Keratinocyte (primary cell): Measurements from ENCODE around the gene DMBX1. TPM values are rescaled to one million over a fixed set of nuclear protein-coding genes. Genes with fewer than 3 reads are reported as not detected.

ENCODE experiments used
- DNase-seq: peaks from one replicate; pipeline ENCODE4 v3.0.0-alpha.2; 2011; ENCODE audit warnings: low read depth, missing footprints, low spot score
- FAIRE-seq: peaks from 2 replicates; lab custom pipeline; 2011; peaks lifted over from hg19 to GRCh38; lab: Jason Lieb, UNC
- H2AFZ ChIP-seq: 2 replicates; pipeline ENCODE4 v1.6.0; 2012; ENCODE audit warnings: low read length, control low read depth, inconsistent platforms; ENCODE audit not compliant: control insufficient read depth
- H3K27ac ChIP-seq: 2 replicates; pipeline ENCODE4 v1.5.1; 2011; ENCODE audit warnings: low read length; ENCODE audit not compliant: control insufficient read depth, insufficient read depth
- H3K27me3 ChIP-seq: 3 replicates; pipeline ENCODE4 v1.6.0; 2011; ENCODE audit warnings: low read length; ENCODE audit not compliant: control insufficient read depth, insufficient read depth; ENCODE audit errors: extremely low read depth
- H3K36me3 ChIP-seq, 2 experiments: 2 replicates in 1 of 2; 3 replicates in 1 of 2; pipeline ENCODE4 v1.5.1; 2011; ENCODE audit warnings: low read length in 2 of 2, mild to moderate bottlenecking in 1 of 2; ENCODE audit not compliant: control insufficient read depth in 2 of 2, insufficient read depth in 2 of 2; ENCODE audit errors: extremely low read depth in 1 of 2
- H3K4me1 ChIP-seq: 3 replicates; pipeline ENCODE4 v1.5.1; 2011; ENCODE audit warnings: low read length; ENCODE audit not compliant: control insufficient read depth, insufficient read depth; ENCODE audit errors: extremely low read depth
- H3K4me2 ChIP-seq: 3 replicates; pipeline ENCODE4 v1.6.0; 2011; ENCODE audit warnings: low read depth, low read length; ENCODE audit not compliant: control insufficient read depth, insufficient read depth; ENCODE audit errors: extremely low read depth
- H3K4me3 ChIP-seq, 3 experiments: fragments of 200-600 bp in 1 of 3; sonication (generic) in 1 of 3; 2 replicates in 2 of 3; 3 replicates in 1 of 3; pipeline ENCODE4 v1.5.1; 2011 to 2016; ENCODE audit warnings: low read length in 3 of 3, mild to moderate bottlenecking in 3 of 3, control low read depth in 2 of 3, inconsistent platforms in 1 of 3, low read depth in 1 of 3, mixed read lengths in 1 of 3, mixed run types in 1 of 3, moderate library complexity in 1 of 3; ENCODE audit not compliant: control insufficient read depth in 2 of 3, insufficient read depth in 2 of 3; ENCODE audit errors: extremely low read depth in 1 of 3
- H3K79me2 ChIP-seq: 2 replicates; pipeline ENCODE4 v1.6.0; 2012; ENCODE audit warnings: low read length; ENCODE audit not compliant: control insufficient read depth, insufficient read depth
- H3K9ac ChIP-seq: 3 replicates; pipeline ENCODE4 v1.6.0; 2011; ENCODE audit warnings: low read length; ENCODE audit not compliant: control insufficient read depth, insufficient read depth; ENCODE audit errors: extremely low read depth
- H3K9me1 ChIP-seq: 3 replicates; pipeline ENCODE4 v1.6.0; 2011; ENCODE audit warnings: low read length; ENCODE audit not compliant: control insufficient read depth, insufficient read depth; ENCODE audit errors: extremely low read depth
- H3K9me3 ChIP-seq: 2 replicates; pipeline ENCODE4 v1.5.1; 2012; ENCODE audit warnings: low read depth, low read length; ENCODE audit not compliant: control insufficient read depth
- H4K20me1 ChIP-seq: 3 replicates; pipeline ENCODE4 v1.6.0; 2011; ENCODE audit warnings: low read length; ENCODE audit not compliant: control insufficient read depth, insufficient read depth; ENCODE audit errors: extremely low read depth
- EZH2 ChIP-seq: IDR thresholded peaks from one replicate; pipeline ENCODE4 v1.6.1; 2012; ENCODE audit warnings: inconsistent platforms, mild to moderate bottlenecking, low read length, moderate library complexity
- dilution Hi-C: fragments of 300-500 bp; cut with MboI; formaldehyde crosslinking; loops from one replicate; pipeline ENCODE4 v1.7.0; 2020; ENCODE audit warnings: low sequenced_read_pairs; ENCODE audit not compliant: extremely low pct_ligation_motif_present
- polyA plus RNA-seq, 5 experiments: library from polyadenylated mRNA; depleted of rRNA in 3 of 5; stranded (reverse) in 3 of 5; stranded (forward) in 1 of 5; unstranded in 1 of 5; fragments of >200 nt; gene quantifications; 1 replicate in 1 of 5; 2 replicates in 3 of 5; 3 replicates in 1 of 5; pipeline versions ENCODE4 v1.2.1 to v1.2.3, GENCODE V29; 2011 to 2012; ENCODE audit warnings: missing spikeins in 2 of 5, low read depth in 1 of 5, low replicate concordance in 1 of 5
- TF ChIP-seq, protein P1 (sequence below), 3 experiments: IDR thresholded peaks in 1 of 3; conservative IDR thresholded peaks in 1 of 3; optimal IDR thresholded peaks in 1 of 3; 2 replicates in 2 of 3; 3 replicates in 1 of 3; pipeline versions ENCODE3 to v1.5.1; 2011; ENCODE audit warnings: low read length in 3 of 3, mild to moderate bottlenecking in 3 of 3, moderate library complexity in 2 of 3, control low read depth in 1 of 3, inconsistent platforms in 1 of 3; ENCODE audit not compliant: insufficient read depth in 2 of 3; ENCODE audit errors: extremely low read depth in 1 of 3

Gene DMBX1
- polyA plus RNA-seq, 1 donor (not counting 4 experiments of a cell fraction or from before 2014, with no cell fraction given) = not detected

DNA sequence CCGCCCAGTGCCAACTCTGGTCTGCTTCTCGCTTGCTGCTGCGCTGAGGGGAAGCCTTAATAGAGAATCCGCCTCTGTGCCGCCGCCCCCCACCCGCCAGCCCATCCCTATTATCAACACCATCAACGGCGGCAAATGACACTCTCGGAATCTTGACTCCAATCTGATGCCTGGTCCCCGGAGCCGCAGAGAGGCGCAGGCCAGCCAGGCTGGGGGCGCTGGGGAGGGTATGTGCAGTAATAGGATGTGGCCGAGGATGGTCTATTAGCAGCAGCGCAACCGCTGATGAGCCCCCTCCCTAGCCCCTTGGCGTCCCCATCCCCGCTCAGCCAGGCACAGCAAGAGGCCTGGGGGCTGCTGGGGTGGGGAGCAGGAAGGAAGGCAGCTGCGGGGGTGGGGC, 15.1 kb upstream of the DMBX1 start:
- FAIRE-seq = no peak
- no peak overlapping the region for H3K9ac ChIP-seq
- dilution Hi-C loops = no loop called here

DNA sequence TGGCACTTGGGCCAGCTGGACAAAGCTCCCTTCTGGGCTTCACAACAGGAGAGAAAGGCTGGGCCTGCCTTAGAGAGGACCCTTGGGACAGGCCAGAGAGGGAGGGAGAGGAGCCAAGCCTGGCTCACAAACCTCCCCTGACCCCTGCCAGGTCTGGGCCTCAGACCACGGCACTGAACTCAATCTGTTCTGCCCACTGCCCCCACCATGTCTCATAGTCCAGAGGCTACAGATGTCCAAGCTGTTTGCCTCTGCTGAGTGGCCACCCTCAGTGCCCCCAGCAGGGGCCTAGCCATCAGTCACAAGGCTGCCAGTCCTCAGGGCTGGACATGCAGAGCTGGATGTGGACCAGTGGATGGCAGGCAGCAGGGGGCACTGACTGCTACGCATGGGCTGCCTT, 13.0 kb upstream of the DMBX1 start:
- no peak overlapping the region for H3K9ac ChIP-seq
- H3K4me3 ChIP-seq = no peak overlapping the region
- H3K36me3 ChIP-seq = no peaks in the 10 kb centered on the region
- H3K9me1 ChIP-seq = no peaks in the 10 kb centered on the region
- H3K4me2 ChIP-seq = no peak overlapping the region
- H3K9me3 ChIP-seq = no peaks in the 10 kb centered on the region
- dilution Hi-C loops = no loop called here
- no peak for FAIRE-seq
- no peaks in the 10 kb centered on the region for H3K4me1 ChIP-seq
- TF ChIP-seq, protein P1, sequence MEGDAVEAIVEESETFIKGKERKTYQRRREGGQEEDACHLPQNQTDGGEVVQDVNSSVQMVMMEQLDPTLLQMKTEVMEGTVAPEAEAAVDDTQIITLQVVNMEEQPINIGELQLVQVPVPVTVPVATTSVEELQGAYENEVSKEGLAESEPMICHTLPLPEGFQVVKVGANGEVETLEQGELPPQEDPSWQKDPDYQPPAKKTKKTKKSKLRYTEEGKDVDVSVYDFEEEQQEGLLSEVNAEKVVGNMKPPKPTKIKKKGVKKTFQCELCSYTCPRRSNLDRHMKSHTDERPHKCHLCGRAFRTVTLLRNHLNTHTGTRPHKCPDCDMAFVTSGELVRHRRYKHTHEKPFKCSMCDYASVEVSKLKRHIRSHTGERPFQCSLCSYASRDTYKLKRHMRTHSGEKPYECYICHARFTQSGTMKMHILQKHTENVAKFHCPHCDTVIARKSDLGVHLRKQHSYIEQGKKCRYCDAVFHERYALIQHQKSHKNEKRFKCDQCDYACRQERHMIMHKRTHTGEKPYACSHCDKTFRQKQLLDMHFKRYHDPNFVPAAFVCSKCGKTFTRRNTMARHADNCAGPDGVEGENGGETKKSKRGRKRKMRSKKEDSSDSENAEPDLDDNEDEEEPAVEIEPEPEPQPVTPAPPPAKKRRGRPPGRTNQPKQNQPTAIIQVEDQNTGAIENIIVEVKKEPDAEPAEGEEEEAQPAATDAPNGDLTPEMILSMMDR (optimal IDR thresholded peaks at IDR 0.05 in 1 of 3, IDR thresholded peaks at IDR 0.05 in 1 of 3, conservative IDR thresholded peaks at IDR 0.05 in 1 of 3; ENCODE audit: extremely low read depth in 1 of 3, insufficient read depth in 2 of 3, low read length in 3 of 3) = no peak
- TF ChIP-seq EZH2 = no peak
- H3K79me2 ChIP-seq = no peaks in the 10 kb centered on the region
- no peak overlapping the region for H3K27ac ChIP-seq
- no peak overlapping the region for H2AFZ ChIP-seq
- H3K27me3 ChIP-seq = peaks cover 19% of the 10 kb centered on the region
- H4K20me1 ChIP-seq = no peaks in the 10 kb centered on the region
- no peak for DNase-seq

More for the DNA sequence above, 15.1 kb upstream of the DMBX1 start:
- H3K4me3 ChIP-seq = no peak overlapping the region
- no peaks in the 10 kb centered on the region for H3K36me3 ChIP-seq
- no peak overlapping the region for H2AFZ ChIP-seq
- H3K79me2 ChIP-seq = no peaks in the 10 kb centered on the region
- H3K4me1 ChIP-seq = no peaks in the 10 kb centered on the region
- DNase-seq = no peak
- no peaks in the 10 kb centered on the region for H3K9me1 ChIP-seq
- no peaks in the 10 kb centered on the region for H4K20me1 ChIP-seq
- H3K9me3 ChIP-seq = no peaks in the 10 kb centered on the region
- H3K4me2 ChIP-seq = no peak overlapping the region
- H3K27me3 ChIP-seq = peaks cover 25% of the 10 kb centered on the region
- H3K27ac ChIP-seq = no peak overlapping the region
- TF ChIP-seq EZH2 = no peak
- TF ChIP-seq, protein P1 (optimal IDR thresholded peaks at IDR 0.05 in 1 of 3, IDR thresholded peaks at IDR 0.05 in 1 of 3, conservative IDR thresholded peaks at IDR 0.05 in 1 of 3; ENCODE audit: extremely low read depth in 1 of 3, insufficient read depth in 2 of 3, low read length in 3 of 3) = no peak
